ELF-1 (cell line): ENCODE measurements around the gene DRD3.

Source experiments
- DNase-seq: peaks from one replicate; pipeline ENCODE4 v3.0.0-alpha.2; 2016; ENCODE audit warnings: low read depth, low spot score

The DRD3 gene

GRCh38 chr3:114186501-114186900 is 7.6 kb upstream of the DRD3 start:
- DNase-seq, result no peak

GRCh38 chr3:114179575-114179974 is 723 bp upstream of the DRD3 start:
- DNase-seq, result no peak

GRCh38 chr3:114176890-114177289 is 2.0 kb downstream of the DRD3 start:
- DNase-seq, result no peak

GRCh38 chr3:114176487-114176886 is 2.4 kb downstream of the DRD3 start:
- no peak for DNase-seq

- no peak for DNase-seq
These were observed 3.5 kb downstream of the DRD3 start for GRCh38 chr3:114175204-114175987.

DNA sequence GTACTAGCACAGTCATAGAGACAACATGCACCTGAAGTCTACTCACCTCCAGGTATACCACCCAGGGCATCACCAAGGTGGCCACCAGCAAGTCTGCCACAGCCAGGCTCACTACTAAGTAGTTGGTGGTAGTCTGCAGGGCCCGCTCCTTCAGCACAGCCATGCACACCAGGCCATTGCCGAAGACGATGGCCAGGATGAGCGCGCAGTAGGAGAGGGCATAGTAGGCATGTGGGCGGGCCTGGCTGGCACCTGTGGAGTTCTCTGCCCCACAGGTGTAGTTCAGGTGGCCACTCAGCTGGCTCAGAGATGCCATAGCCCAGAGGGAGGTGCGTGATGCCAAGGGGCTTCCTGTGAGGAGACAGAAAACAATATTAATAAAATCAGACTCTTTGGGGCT is 7.2 kb downstream of the DRD3 start:
- DNase-seq, result no peak

DNA sequence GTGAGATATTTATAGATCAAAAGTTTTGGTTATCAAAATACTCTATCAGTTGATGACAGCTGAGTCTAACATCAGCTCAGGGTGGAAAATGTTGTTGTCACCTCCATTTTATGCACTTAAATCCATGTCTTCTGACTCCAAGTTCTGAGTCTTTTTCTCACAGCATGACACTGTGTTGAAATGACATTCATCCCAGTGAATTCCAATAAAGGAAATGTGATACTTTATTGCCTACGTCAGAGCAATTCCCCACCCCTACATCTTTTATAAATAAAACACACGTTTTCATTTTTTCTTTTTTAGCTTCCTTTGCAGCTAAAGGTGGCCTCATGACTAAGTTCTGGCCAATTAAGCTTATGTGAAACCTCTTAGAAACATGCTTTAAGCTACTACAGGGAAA is 10.7 kb downstream of the DRD3 start:
- no peak for DNase-seq

- no peak for DNase-seq
These were observed 21.5 kb downstream of the DRD3 start for GRCh38 chr3:114157321-114157720.

GRCh38 chr3:114155370-114155821 is 23.5 kb downstream of the DRD3 start:
- DNase-seq, result peak; percentile 61

DNA sequence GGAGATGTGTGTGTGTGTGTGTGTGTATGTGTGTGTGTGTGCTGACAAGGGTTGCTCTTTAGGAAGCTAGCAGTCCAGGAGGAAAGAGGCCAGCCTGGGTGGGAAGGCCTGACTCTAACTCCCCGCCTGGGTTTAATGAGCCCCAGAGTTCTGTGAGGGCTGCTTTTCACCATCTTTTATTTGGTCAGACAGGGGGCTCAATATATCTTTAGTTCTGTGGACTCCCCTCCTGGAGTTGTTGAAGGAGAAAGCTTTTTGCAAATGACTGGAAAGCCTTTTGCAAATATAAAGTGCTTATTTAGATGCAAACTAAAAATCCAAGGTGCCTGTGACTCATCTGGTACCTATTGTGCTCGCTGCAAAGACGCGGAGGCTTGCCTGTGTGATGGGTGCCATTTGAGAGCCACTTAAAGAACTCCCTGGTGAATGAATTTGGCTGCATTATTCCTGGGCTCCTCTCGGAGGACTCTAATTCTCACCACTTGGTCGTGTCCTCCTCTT is 24.5 kb downstream of the DRD3 start:
- peak; percentile 56 for DNase-seq

GRCh38 chr3:114152519-114153151 is 26.2 kb downstream of the DRD3 start:
- peak; percentile 96 for DNase-seq

- DNase-seq, result peak; percentile 52
These were observed 27.8 kb downstream of the DRD3 start for GRCh38 chr3:114151091-114151490.

- no peak for DNase-seq
These were observed 31.6 kb downstream of the DRD3 start for GRCh38 chr3:114147251-114147650.

- DNase-seq, result no peak
These were observed 33.8 kb downstream of the DRD3 start for GRCh38 chr3:114144909-114145688.

DNA sequence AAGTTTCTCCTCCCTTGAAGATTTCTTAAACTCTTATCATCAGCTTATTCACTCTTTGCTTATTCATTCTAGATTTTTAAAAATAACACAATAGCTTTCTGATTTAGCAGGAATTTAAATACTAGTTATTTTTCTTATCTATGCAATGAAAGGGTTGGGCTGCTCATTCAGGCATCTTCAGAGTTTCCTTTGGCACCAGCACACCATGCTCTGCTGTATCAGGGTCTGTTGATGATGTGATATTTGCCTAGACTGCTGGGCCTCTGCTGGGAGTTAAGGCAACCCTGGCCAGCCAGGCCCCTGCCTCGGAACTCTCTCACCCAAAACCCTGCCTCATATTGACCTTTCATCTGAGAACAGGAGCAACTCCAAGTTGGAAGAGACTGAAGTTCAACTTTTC is 35.0 kb downstream of the DRD3 start:
- no peak for DNase-seq

DNA sequence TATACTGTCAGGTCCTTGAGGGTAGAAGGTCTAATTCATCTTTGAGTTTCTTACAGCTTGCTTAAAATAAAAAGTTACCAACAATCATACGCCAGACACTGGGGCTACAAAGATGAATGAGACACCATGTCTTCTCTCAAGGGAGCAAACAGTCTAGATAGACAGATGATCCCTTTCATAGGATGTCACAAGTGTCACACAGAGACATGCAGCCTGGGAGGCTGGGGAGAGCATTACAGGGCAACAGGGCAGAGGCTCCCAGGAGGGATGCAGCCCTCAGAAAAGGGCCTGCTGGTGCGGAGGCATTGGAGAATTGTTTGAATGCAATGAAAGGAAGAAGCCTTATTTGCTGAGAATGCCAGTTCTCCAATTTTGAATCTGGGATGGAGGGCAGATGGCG is 39.0 kb downstream of the DRD3 start:
- no peak for DNase-seq

DNA sequence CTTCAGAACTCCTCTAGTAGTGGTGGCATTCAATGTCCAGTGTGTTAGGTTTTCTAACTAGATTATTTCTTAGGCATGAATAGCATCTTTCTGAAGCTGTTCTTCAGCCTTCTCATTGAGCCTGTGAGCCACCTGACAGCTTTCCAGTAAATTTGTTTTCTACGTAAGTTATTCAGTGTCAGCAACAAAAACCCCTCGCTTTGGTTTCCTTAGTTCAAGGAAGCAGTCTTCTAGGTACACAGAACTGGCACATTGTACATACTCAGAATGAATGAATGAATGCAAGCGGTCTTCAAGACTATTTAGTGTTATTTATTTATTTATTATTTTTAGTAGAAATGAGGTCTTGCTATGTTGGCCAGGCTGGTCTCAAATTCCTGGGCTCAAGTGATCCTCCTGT is 44.9 kb downstream of the DRD3 start:
- DNase-seq, result no peak

DNA sequence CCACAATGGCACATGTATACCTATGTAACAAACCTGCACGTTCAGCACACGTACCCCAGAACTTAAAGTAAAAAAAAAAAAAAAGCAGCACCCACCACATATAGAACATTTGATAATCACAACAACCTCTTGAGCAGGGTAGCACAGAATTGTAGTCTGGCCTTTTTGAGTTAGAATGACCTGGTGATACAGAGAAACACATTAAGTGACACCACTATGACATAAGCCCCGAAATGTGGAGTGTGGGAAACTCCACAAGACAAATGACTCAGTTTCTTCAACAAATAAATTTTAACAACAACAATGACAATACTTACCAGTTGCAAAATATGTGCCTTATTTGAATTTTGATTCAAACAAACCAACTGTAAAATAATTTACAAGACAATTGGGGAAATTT is 46.4 kb downstream of the DRD3 start:
- no peak for DNase-seq

DNA sequence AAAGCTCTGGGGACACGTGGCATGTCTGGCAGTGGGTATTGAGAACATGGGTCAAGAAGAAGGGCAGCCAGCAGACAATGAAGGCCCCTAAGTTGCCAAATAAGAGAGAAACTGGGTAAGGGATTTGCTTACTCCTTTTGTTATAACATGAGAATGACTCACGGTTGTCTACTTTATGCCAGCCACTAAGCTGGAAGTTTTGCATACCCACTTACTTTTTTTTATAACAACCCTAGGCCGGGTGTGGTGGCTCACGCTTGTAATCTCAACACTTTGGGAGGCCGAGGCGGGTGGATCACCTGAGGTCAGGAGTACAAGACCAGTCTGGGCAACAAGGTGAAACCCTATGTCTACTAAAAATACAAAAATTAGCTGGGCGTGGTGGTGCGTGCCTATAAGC is 50.0 kb downstream of the DRD3 start:
- DNase-seq, result no peak

- no peak for DNase-seq
These were observed 50.6 kb downstream of the DRD3 start for GRCh38 chr3:114128231-114128630.

DNA sequence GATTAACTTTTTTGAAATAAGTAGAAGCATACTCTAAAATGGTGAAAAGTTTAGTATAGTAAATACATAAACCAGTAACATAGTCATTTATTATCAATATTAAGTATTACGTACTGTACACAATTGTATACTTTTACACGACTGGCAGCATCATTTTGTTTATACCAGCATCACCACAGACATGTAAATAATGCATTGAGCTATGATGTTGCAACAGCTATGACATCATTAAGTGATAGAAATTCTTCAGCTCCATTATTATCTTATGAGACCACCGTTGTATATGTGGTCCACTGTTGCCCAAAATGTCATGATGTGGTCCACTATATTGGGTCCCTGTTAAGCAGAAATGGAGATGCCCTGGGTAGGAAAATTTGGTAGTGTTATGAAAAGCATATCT is 51.3 kb downstream of the DRD3 start:
- DNase-seq, result no peak

DNA sequence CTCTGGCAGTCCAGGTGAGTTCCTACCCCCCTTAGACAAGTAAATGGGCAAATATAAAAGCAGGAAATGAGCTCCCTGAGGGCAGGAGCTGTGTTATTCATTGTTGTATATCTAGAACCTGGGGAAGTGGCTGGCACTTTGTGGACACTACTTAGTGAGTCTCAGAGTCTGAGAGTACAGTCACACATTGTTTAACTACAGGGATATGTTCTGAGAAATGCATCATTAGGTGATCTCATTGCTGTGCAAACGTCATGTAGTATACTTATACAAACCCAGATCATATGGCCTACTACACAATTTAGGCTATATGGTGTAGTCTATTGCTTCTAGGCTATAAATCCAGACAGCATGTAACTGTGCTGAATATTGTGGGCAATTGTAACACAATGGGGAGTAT is 52.4 kb downstream of the DRD3 start:
- no peak for DNase-seq
